ENCODE data around the gene TCF12.
"Not testable (repeated sequence)": the region's sequence is repeated elsewhere in the genome, so short reads cannot be mapped to it uniquely, and the experiment has no call there.

Gene TCF12

GRCh38 chr15:57147621-57148020, 229.2 kb downstream of the TCF12 start:
- DNase-seq = no peak

DNA sequence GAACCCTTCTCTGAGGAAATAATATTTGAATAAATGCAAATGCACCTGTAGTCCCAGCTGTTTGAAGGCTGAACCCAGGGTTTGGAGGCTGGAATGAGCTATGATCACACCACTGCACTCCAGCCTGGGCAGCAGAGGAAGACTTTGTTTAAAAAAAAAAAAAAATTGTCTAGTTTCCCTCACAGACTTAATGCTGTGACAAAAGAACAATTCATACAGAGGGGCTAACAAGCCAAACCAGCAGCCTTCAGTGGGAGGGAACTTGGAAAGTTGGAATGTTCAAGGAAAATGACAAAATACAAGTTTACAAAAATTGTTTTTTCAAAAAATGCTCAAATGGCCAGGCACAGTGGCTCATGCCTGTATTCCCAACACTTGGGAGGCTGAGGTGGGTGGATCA, 229.8 kb downstream of the TCF12 start:
- no peak for DNase-seq

DNA sequence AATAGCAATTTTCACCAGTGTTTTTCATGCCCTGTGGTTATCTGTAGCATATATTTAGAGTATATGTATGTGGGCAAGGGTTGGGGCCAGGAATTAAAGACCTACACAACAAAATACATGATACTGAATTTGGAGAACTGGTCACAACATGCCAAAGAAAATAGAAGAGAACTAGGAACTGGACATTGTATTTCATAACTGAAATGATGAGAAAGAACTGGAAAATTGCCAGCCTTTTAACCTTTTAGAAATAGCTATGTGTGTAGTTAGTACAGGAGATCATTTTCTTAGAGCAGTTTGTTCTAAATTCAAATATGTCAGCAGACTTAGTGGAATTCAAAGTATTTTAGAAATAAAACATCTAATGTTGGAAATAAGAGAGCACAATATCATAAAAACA, 230.8 kb downstream of the TCF12 start:
- peak; percentile 40 for DNase-seq

- DNase-seq = no peak
Observed at GRCh38 chr15:57150066-57150865, 231.8 kb downstream of the TCF12 start.

DNA sequence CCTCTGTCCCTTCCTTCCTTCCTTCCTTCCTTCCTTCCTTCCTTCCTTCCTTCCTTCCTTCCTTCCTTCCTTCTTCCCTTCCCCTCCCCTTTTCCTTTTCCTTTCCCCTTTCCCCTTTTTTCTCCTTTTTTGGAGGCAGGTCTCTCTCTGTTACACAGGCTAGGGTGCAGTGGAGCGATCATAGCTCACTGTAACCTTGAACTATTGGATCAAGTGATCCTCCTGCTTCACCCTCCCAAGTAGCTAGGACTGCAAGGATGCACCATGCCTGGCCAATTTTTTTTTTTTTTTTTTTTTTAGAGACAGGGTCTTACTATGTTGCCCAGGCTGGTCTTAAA, 232.4 kb downstream of the TCF12 start:
- not testable (repeated sequence) for DNase-seq

GRCh38 chr15:57152133-57152532, 233.7 kb downstream of the TCF12 start:
- DNase-seq = no peak

GRCh38 chr15:57152666-57153539, 234.5 kb downstream of the TCF12 start:
- peak; percentile 17 for DNase-seq

- no peak for DNase-seq
Observed at GRCh38 chr15:57156210-57156884, 237.9 kb downstream of the TCF12 start.

DNA sequence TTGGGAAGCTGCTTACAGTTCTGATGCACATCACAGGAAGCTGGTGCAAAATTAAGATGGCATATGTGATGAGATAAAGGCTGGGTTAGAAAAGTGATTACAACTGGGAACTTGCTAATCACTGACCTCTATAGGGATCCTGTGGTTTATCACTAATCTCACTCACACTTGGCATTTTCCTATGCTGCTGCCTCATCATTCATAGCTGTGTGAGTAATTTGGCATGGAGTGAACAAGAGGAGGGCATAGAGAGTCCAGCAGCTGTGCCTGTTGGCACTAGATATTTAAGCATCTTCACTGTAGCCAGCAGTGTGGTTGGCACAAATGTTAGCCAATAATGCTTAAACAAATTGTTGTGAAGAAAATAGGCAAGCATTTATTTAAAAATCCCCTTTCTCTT, 240.1 kb downstream of the TCF12 start:
- peak; percentile 89 for DNase-seq

GRCh38 chr15:57158997-57159668, 240.7 kb downstream of the TCF12 start:
- DNase-seq = no peak

DNA sequence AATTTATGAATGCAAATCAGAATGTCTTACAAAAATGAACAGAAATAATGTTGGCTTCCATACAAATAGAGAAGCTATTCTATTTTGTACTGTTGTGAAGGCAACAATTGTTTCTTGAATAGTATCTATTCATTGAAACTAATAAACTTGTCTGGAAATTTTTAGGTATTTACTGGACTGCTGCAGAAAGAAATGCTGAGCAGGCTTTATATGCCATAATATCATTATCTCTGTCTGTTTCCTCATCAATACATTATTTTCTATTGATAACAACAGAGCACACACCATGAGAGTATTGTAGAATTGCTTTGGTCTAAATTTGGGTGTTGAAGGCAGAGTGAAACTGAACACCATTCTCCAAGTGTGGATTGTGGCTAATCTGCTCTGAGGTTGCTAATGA, 241.3 kb downstream of the TCF12 start:
- no peak for DNase-seq

- peak; percentile 80 for DNase-seq
Observed at GRCh38 chr15:57160823-57161560, 242.5 kb downstream of the TCF12 start.

- DNase-seq = not testable (repeated sequence)
Observed at GRCh38 chr15:57164251-57164650, 245.8 kb downstream of the TCF12 start.

- DNase-seq = peak; percentile 91
Observed at GRCh38 chr15:57165992-57166391, 247.5 kb downstream of the TCF12 start.

- DNase-seq = no peak
Observed at GRCh38 chr15:57167821-57168395, 249.5 kb downstream of the TCF12 start.

DNA sequence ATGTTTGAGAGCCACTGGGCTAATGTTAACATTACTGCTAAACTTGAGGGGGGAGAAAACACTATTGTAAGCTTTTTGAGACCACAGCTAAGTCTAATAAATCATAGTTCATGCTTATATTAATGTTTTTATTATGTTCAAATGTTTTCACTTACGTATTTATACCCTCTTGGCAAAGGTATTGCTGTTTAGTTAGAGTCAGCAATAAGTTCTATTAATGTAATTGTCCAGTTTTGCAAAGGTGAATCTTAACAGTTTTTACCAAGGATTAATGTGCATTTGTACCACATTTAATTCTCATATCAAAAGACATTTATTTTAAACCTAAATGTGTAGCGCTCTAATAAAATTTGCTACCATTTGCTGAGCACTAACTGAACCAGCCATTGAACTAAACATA, 251.2 kb downstream of the TCF12 start:
- DNase-seq = no peak

- DNase-seq = no peak
Observed at GRCh38 chr15:57171426-57171825, 253.0 kb downstream of the TCF12 start.

DNA sequence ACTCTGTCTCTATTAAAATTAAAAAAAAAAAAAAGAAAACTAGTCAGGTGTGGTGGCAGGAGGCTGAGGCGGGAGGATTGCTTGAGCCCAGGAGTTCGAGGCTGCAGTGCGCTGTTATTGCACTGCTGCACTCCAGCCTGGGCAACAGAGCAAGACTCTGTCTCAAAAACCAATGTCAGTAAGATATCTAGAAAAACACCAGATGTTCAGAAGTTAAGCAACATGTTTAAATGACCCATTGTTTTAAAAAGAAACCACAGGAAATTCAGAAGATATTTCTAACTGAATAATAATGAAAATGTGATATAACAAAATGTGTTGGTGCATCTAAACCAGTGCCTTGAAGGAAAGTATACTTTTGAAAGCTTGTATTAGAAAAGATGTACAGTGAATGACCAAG, 254.5 kb downstream of the TCF12 start:
- no peak for DNase-seq

DNA sequence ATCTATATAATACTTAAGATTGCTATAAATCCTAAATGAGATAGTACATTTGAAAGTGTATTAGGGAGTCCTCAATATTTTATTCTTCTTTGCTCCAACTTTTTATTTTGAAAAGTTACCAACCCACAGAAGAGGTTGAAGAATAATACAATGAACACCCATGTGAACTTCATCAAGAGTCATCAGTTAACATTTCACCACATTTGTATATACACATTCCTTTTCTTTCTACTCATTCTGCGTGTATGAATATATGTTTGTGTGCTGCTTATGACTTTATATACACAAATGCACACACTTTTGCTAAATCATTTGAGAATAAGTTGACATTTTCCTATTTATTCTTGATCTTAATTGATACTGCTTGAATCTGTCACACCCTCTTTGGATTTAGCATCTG, 264.6 kb downstream of the TCF12 start:
- DNase-seq = no peak

GRCh38 chr15:57183614-57184344, 265.3 kb downstream of the TCF12 start:
- no peak for DNase-seq

GRCh38 chr15:57184502-57184901, 266.1 kb downstream of the TCF12 start:
- DNase-seq = no peak

Measured in NCI-H226 (cell line).